HG02981 (cell line): ENCODE data around the gene ABCA7.

Source experiments
- ATAC-seq: cut with Tn5 transposase; IDR thresholded peaks from one replicate; pipeline ENCODE4 v1.9.1; 2021; ENCODE audit warnings: mild to moderate bottlenecking, moderate library complexity; ENCODE audit not compliant: unreplicated experiment

ABCA7 gene

GRCh38 chr19:1001538-1002166 lies 38.3 kb upstream of the ABCA7 start:
- no peak for ATAC-seq

GRCh38 chr19:1002600-1002999 lies 37.3 kb upstream of the ABCA7 start:
- ATAC-seq = no peak

- ATAC-seq = no peak
Measured at GRCh38 chr19:1003283-1003682, 36.6 kb upstream of the ABCA7 start.

- ATAC-seq = no peak
Measured at GRCh38 chr19:1004204-1004802, 35.6 kb upstream of the ABCA7 start.

GRCh38 chr19:1004803-1005664 lies 34.9 kb upstream of the ABCA7 start:
- no peak for ATAC-seq

- ATAC-seq = no peak
Measured at GRCh38 chr19:1006711-1007398, 33.1 kb upstream of the ABCA7 start.

- ATAC-seq = no peak
Measured at GRCh38 chr19:1007399-1008251, 32.3 kb upstream of the ABCA7 start.

GRCh38 chr19:1008268-1009040 lies 31.5 kb upstream of the ABCA7 start:
- ATAC-seq = no peak

GRCh38 chr19:1009041-1009980 lies 30.6 kb upstream of the ABCA7 start:
- ATAC-seq = no peak

- no peak for ATAC-seq
Measured at GRCh38 chr19:1009981-1010538, 29.8 kb upstream of the ABCA7 start.

- ATAC-seq = no peak
Measured at GRCh38 chr19:1010586-1011510, 29.1 kb upstream of the ABCA7 start.

GRCh38 chr19:1011831-1012333 lies 28.0 kb upstream of the ABCA7 start:
- ATAC-seq = no peak

GRCh38 chr19:1012334-1012733 lies 27.6 kb upstream of the ABCA7 start:
- no peak for ATAC-seq

GRCh38 chr19:1013218-1013617 lies 26.7 kb upstream of the ABCA7 start:
- no peak for ATAC-seq

- no peak for ATAC-seq
Measured at GRCh38 chr19:1014161-1015060, 25.5 kb upstream of the ABCA7 start.
